Stimulated activated CD8-positive, alpha-beta memory T cell treated with anti-CD3 and anti-CD28 coated beads, Interleukin-2, amount 100 ng/mL, for 48 hours (primary cell): Measurements from ENCODE around the gene CLMN.
A peak's percentile ranks its signal among the peaks of the same experiment; 100 is the strongest.

Source experiments
- DNase-seq, 2 donors: peaks; one replicate each; pipeline ENCODE4 v3.0.0-alpha.2; 2020; ENCODE audit warnings: low read depth in 2 of 2

The CLMN gene

DNA sequence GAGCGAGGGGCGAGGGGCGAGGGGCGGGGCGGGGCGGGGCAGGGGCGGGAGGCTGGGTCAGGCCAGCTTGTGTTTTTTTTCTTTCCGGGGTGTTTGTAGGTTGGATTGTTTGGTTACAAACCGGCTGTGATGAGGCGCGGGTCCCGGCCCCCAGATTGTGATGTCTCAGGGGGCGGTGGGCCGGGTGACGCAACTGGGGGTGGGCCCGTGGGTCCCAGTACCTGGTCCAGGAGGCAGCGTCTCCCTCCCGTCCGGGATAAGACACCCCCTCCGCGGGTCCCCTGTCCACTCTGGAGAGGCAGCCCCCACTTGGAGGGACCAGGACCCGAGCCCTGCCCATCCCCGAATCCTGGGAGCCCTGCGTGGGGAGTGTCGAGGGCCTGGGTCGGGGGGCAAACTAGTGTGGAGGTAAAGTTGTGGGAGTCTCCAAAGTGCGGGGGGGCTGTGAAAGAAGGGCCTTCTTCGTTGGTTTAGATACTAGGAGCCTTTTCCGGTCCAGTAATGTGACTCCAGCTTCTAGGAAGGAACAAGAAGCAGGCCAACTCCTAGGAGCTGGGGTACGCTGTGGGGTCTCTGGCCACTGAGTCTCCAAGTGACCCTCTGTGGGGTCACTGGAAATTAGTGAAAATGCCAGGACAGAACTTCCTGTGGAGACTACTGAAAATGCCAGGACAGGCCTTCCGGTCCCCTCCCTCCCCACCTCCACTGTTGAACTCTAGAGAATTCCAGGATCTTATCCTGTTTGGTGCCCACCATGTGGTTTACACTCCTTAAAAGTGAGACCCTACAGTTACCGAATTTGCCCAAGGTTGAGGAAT, 579 bp upstream of the CLMN start:
- DNase-seq, result no peak

DNA sequence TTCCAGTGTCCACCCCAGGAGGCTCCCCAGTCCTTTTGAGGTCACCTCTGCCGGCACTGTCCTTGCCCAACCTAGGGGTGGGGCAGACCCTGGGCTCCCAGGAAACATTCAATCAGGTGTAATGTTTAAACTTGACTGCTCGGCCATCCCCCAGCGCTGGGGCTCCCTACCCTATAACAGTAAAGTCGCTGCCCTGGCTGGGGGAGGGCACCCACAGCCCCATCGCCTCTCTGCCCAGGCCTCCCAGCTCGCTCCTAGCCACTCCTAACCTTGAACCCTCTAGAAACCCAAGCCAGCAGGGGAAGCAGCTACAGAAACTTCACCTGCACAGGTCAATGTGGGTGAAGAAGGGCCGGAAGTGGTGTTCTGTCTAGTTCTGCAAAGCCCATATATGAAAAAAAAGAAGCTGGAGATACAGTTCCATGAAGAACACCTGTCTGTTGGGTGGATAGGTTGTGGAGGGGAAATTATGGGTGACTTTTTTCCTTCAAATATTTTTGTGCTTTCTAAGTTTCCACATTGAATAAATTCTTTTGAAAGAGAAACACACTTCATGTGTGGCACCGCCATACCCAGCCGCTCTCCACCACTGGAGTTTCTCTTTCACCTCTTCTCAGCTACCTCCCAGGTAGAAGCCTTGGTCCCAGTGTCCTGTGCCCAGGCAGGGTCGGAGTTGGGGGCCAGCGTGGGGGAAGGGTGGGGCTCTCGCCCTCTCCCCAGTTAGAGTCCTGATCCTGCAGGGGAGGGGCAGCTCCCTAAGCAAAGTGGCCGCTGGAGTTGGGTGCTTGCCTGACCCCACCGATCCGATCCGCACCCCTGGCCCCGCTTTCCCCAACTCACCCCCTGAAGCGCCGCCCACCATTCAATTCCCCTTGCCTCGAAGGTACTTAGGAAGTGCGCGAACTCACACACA, 1.1 kb downstream of the CLMN start:
- no peak for DNase-seq

DNA sequence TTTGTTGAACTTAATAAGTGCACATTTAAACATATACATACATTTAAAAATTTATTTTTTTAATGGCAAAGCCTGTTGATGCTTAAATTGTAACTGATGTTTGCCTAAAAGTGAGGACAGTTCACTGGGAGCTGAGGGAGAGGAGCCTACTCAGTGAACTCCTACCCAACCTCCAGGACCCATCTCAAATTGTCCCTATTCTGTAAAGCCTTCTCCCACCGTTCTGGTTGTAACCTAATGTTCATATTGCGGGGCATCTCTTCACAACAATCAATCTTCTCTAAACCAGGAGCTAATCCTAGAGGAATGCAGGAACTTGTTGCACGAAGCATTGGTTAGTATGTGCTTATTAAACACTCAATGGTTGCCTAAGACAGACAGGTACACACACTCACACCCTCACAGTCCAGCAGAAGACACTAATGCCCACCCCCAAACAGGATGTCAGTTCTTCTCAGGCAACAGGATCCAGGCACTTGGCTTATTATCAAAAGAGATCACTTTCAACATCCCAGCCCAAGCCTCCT, 1.8 kb downstream of the CLMN start:
- DNase-seq, result no peak

DNA sequence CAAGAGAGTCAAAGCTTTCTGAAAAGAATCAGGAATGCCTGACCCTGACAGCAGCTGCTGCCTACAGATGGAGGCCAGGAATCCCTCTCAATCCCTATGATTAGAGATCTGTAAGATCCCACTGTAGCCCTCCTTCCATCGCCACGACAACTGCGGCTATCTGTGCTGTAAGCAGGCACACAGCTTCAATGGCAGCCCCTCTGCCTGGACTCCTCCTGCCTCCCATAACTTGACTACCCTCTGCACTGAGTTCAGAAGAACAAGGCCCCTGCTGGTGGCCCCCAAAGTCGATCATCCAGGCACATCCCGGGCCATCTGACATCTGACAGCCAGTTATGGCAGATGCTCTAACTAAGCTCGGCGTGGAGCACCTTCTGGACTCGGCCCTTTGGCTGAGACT, 2.9 kb downstream of the CLMN start:
- no peak for DNase-seq

DNA sequence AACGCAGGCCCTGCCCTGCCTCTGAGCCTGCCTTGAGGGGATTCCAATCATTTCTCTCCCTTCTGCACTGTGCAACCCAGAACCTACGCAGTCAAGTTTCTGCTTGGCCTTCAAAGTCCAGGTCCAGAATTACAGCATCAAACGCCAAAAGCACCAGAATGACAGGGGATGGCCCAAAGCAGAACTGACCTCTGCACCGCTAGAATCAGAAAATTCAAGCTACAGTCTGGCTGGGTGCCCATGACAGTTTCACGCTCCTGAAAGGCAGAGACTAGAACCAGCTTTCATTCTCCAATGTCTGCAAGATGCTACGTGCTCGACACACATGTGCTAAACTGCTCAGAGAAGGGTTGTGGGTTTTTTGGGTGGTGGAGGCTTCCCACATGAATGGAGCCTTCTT, 4.1 kb downstream of the CLMN start:
- DNase-seq, result no peak

DNA sequence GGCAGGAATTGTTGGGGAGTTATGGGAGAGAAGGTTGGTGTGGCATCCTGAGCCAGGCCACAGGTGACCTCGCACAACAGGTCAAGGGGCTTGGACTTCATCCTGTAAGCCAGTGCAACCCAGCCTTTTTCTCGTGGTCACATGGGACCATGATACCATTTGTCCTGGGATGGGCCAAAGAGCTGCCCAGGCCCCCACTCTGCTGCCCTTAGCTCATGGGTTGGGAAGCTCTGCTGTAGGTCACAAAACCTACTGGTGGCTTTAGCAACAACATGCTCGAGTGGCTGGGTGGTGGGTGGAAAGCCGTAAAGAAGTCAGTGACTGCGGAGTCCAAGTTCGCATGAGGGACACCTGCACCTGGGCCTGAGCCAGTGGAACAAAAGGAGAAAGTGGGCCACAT, 4.6 kb downstream of the CLMN start:
- DNase-seq, result no peak

DNA sequence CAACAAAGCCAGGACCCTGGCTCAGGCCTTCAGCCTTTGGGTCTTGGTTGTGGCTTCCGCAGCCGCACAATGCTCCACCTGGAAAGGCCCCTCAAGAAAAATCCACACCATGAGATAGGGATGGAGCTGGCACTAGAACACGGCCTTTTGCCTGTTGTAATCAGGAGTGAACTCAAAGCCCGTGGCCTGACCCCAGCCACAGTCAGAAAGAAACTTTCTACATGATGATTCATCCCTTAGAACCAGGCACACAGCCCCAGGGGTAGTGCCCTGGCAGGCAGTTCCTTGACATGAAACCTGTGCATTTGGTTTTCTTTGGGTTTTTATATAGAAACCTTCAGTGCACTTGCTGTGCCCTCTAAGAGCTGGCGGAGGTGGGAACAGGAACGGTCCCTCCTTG, 5.1 kb downstream of the CLMN start:
- DNase-seq, result peak; percentile 30 to 41

DNA sequence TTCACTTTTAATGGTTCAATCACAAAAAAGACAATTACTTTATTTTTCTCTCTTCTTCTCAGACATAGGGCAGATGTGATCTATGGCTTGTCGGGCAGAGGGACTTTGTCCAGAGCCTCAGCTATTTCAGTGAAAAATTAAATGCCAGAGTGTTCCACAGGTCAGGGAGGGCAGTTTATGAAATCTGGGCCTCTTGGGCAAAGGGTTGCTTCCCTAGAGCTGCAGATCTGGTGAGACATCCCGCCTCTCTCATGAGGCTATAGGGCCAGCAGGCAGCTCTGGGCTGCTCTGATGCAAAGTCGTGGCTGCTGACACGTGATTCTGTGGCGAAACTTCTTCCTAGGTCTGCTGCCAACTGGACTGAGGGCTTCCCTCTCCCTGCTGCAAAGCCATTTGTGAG, 6.0 kb downstream of the CLMN start:
- no peak for DNase-seq

DNA sequence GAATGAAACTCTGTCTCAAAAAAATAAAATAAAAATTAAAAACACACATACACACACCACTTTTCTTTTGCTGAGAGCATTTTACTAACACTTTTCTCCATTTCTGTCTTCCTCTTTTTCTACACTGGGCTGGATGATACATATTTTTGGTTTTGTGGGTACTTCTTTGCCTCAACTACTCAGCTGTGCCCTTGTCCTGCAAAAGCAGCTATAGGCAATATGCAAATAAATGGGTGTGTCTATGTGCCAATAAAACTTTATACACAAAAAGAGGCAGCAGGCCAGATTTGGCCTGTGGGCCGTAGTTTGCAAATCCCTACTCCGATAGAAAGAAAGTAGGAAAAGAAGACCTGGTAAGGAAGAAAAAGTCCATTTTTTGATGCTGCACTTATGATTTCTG, 6.5 kb downstream of the CLMN start:
- no peak for DNase-seq

DNA sequence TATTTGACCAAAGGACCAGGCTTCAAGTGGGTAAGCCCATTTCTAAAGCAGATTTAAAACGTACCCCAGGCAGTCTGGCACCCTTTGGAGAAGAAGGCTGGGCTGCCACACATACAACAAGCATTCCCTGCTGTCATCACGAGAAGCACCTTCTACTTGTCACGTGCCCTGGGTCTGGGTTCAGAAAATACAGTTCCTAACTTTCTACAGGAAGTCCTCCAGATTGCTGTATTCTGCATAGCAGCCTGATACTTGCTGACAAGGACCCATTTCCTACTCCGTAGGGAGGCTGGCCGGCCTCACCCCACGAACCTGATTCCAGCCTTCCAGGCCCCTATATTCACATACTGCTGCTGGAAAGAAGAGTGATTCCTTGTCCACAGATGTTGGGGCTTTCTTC, 7.4 kb downstream of the CLMN start:
- no peak for DNase-seq

DNA sequence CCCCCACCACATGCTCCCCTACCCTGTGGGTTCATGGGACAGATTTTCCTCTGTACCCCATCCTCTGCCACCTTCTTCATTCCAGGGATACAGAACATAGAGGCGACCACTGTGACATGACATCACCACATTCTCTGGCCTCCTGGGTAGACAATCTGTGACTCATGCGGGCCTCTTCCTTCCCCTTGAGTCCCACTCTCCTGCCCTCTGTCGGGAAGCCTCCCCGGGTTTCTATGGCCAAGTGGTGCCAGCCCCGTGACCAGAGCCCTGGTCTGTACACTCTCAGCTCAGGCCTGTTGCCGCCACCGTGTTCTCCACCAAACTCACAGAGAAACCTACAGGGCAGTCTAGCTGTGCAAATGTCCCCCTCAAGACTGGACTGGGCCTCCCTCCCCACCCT, 8.0 kb downstream of the CLMN start:
- DNase-seq, result no peak

DNA sequence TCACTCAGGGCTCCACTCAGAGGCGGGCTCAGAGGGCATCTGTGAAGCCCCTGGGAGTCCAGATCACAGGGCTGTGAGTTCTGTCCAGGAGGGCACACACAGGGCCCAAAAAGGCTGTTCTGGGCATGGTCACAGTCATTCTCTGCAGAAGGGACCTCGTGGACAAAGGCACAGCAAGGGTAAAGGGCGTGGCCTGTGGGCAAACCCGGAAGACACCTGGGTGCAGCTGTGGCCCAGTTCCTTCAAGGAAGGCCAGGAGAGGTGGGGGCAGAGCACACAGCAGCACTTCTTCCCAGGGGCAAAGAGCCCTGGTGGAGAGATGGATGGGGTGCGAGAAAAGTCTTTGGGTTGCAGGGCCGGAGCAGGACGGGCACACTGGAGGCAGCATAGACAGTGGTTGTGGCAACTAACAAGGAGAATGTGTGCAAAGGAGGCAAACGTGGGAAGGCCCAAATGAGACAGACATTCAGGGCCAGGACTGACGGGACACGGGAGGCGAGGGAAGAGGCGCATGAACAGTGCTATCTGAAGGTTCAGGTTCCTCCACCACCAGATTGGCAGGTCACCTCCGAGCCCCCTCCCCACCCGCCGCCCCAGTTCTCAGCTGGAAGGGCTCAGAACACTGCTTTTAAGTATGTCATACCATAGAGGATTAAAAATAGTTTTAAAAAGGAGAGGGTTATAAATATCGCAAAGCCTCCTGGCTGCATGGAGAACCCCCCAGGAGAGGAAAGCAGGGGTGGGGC, 8.9 kb downstream of the CLMN start:
- no peak for DNase-seq

DNA sequence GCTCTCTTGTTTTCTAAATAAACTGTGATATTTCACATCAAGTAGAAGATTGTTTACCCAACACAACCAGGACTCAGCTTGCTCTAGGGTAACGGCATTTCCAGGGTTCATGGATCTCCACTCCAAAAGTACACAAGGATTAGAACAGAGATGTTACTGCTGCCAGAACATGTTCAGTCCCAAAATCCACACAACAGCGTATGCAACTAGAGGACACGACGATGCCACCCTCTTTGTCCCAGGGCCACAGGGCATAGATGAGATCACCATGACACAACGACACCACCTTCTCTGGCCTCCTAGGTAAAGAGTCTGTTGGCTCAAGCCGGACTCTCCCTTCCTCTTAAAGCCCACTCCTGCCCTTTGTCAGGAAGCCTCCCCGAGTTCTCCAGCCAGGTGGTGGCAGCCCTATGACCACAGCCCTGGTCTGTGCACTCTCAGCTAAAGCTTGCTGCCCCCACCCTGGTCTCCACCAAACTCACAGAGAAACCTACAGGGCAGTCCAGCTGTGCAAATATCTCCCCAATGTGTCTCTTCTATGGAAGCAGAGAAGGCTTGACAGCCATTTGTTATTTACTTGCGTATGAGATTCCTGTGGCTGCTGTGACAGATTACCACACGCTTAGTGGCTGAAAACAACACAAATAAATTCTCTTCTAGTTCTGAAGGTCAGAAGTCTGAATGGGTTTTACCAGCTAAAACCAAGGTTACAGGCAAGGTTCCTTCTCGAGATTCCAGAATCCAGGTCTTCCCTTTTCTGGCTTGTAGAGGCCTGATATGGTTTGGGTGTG, 10.3 kb downstream of the CLMN start:
- no peak for DNase-seq

DNA sequence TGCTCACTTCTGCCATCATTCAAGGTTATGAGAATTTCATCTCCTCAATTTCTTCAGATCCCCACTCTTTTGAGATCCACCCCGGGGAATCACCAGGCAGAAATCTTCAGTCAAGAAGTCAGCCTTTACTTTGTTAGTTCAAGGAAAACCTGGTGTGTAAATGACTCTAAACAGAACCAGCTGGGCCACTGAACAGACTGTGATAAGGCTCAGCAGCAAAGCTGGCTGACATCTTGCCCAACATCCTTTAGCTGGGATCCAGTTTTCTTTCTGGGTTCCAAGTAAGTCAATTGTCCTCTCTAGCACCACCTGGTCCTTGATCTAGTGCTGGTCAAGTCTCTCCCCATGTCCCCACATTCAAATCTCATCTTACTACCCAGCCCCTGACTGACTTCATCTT, 11.6 kb downstream of the CLMN start:
- DNase-seq, result no peak

DNA sequence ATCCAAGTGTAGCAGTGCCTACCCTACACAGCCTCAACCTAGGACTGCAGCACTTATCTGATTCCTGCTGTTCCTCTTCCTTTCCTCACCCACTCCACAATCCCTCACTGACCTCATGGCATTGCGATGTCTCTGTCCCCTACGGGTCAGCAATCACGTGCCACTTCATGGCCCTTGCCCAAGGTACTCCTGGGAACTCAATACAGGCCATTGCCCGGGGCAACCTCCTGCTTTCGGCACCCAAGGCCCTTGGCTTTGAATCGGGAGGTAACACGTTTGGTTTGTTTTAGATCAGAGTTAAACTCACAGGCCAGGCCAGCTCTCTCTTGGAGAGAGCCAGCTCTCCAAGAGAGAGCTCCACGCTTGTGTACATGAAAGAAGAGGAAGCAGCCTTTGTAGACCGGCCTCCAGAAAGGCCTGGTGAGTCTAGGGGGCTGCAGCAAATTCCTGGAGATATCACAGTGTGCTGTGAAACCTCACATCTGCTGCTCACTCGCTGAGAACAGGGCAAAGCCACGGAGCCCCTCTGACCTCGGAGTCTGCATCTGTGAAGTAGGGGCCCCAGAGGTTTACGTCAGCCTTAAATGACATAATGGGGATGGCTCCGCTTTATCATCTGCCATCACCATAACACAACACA, 12.2 kb downstream of the CLMN start:
- no peak for DNase-seq

DNA sequence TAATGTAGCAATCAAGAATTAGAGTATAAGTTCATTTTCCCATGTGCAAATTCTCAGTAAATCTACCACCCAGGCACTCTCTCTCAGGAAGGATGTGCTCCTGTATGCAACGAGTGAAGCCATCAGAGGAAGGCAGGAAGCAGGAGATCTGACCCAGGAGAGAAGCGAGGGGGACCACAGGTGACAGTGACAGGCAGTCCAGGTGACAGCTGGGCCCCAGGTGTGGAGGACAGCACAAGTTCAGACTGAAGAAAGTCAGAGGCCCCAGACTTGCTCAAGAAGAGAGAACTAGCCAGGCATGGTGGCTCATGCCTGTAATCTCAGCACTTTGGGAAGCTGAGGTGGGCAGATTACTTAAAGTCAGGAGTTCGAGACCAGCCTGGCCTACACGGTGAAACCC, 13.8 kb downstream of the CLMN start:
- no peak for DNase-seq

DNA sequence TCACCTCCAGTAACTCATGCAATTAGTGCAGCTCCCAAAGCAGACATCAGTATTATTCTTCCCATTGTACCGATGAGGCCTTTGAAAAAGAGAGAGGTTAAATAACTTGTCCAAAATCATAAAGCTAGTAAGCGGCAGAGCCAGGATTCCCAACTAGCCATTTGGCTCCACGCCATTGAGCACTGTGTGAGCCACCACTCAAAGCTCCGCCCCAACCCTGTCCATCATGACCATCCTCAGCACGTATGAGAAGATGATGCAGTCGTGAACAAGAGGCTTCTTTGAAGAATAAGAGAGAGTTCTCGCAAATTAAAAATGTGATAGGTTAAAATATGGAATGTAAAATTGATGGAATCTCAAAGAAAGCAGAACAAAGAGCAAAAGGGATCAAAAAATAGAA, 14.6 kb downstream of the CLMN start:
- DNase-seq, result no peak

DNA sequence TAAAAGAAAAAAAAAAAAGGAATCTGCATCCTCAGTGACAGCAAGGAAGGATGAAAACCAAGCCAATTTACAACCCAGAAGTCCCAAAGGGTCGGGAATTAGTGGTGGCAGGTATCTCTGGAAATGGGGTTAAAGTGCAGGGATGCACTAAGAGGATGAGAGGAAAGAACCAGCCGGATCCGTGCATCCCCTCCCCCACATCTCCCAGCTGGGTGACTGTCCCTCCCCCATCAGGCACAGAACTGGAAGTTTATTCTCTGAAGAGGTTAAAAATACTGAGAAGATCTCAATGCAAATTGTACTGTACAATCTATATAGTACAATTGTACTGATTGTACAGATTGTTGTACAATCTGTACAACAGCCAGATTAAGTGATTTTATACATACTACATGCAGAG, 15.4 kb downstream of the CLMN start:
- no peak for DNase-seq

DNA sequence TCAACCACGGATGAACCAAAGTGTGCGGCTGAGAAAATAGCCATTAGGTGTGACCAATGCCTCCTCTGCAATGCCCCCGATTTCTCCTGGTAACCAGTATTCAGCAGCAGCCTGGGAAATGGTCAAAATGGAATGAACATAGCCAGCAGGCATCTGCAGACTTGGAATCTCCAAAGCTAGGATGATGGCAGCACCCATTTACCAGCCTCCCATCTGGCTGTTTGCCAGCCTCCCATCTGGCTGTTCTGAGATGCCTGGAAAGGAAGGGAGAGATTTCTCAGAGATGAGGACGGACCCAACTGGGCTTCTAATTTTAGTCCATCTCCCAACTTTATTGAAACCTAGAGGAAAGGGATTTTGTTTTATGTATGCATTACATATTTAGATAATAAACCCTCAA, 16.2 kb downstream of the CLMN start:
- DNase-seq, result no peak

DNA sequence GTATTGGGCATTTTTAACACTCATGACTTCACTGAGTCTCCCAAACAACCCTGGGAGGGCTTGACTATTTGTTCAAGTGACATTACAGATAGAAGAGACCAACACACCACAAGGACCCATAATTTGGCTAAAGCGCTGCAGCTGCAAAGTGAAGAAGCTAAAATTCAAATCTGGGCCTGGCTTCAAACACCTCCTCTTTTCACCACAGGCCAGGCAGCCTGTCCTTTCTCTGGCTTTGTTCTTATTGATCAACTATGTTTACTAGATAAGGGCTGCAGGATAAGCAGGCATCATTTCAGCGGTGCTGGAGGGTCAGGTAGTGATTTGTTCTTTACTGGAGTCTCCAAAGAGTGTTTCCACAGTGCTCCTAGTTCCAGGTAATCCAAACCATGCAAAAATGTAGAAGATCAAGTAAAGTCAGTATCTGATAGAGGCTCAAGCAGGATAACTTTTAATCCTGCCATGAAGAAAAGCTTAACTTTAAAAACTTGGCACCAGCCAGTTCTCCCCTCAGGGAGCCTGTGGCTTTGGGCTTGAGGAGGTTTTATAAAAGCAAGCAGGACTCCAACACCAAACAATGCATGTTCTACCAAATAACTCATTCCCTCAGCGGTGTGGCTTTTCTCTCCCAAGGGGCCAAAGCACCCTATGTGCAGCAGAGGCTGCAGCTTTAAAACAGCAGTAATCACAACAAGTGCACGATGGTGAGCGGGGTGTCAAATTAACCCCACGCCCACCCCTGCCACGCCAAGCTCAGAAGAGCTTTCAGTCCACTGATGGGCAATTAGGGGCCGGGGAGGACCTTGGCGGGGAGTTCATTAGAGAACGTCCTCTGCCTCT, 16.8 kb downstream of the CLMN start:
- DNase-seq, result no peak
